Measurements from ENCODE around the gene FARP2. TPM values are rescaled to one million over a fixed set of nuclear protein-coding genes. Genes with fewer than 3 reads are reported as not detected.

Gene FARP2
- polyA plus RNA-seq, 12 donors: 30.2 to 179 (median 38.6) TPM

- no peak for DNase-seq
Measured at GRCh38 chr2:241485172-241485911, 129.3 kb downstream of the FARP2 start.

- DNase-seq: no peak
Measured at GRCh38 chr2:241489088-241489487, 133.0 kb downstream of the FARP2 start.

- no peak for DNase-seq
Measured at GRCh38 chr2:241489733-241490680, 133.9 kb downstream of the FARP2 start.

GRCh38 chr2:241490825-241491506 is 134.9 kb downstream of the FARP2 start:
- DNase-seq: no peak

- no peak for DNase-seq
Measured at GRCh38 chr2:241491549-241492173, 135.6 kb downstream of the FARP2 start.

- no peak for DNase-seq
Measured at GRCh38 chr2:241492174-241492565, 136.1 kb downstream of the FARP2 start.

- no peak for DNase-seq
Measured at GRCh38 chr2:241493092-241493491, 137.0 kb downstream of the FARP2 start.

- DNase-seq: no peak
Measured at GRCh38 chr2:241494311-241494908, 138.3 kb downstream of the FARP2 start.

DNA sequence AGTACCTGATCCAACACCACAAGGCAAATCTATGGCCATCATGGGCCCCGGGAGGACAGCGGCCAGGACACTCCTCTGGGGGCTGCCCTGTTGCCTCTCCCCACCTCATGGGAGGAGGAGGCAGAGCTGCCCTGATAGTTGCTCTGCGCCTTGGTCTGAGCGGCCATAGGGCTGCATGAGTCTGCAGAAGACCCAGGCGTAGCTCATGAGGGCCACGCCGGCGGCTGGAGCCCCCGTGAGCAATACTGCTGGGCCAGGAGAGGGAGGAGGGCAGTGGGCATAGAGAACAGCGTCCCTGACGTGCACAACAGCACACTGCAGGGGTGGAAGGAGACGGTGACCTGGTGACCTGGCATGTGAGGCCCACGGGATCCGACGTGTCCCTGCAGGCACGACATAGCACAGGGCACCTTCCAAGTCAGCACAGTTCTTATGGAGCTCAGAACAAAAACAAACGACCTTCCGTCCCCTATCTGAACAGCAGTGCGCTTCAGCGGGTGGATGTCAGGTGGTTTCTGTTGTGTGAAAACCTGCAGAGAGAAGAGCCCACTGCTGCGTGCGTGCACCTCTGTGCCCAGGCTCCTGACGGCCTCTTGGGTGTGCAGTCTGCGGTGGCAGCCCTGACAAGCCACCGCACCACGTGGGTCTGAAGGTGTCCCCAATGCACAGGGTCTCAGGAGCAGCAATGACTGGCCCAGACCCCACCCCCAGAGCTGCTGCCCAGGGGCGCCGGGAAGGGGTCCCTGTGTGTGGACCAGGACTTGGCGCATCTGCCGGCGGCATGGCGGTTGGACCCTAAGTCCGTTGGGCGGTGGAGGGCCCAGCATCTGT is 139.3 kb downstream of the FARP2 start:
- DNase-seq: no peak

DNA sequence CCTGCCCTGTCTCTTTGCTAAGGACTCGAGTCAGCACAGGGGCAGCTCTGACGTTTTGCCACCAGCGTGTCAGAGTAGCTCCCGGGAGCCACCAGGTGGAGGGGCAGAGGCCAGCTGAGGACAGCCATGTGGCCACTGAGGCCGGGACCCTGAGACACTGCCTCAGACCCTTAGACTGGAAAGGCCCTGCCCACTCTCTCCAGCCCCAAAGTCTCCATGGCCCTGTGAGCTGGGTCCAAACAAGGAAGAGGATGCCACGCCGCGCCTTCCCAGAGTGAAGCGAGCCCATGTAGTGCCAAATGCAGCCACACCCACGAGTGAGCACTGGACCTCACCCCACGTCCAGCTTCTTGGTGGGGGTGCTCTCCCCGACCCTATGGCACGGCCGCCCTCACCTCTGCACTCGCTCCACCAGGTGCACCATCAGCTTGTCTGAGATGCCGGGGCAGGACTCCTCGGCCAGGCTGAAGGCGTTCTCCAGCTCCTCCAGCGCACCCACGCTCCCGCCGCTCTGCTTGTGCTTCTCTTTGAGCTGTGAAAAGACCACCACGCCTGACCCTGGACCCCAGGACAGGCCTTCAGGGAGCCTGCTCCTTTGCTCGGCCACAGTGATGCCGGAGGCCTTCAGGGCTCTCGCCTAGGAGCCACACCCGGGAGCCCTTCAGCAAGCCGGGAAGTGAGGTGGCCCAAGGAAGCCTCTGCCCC is 140.1 kb downstream of the FARP2 start:
- DNase-seq: no peak

GRCh38 chr2:241496904-241497877 is 141.1 kb downstream of the FARP2 start:
- no peak for DNase-seq

- DNase-seq: no peak
Measured at GRCh38 chr2:241498115-241499070, 142.3 kb downstream of the FARP2 start.

DNA sequence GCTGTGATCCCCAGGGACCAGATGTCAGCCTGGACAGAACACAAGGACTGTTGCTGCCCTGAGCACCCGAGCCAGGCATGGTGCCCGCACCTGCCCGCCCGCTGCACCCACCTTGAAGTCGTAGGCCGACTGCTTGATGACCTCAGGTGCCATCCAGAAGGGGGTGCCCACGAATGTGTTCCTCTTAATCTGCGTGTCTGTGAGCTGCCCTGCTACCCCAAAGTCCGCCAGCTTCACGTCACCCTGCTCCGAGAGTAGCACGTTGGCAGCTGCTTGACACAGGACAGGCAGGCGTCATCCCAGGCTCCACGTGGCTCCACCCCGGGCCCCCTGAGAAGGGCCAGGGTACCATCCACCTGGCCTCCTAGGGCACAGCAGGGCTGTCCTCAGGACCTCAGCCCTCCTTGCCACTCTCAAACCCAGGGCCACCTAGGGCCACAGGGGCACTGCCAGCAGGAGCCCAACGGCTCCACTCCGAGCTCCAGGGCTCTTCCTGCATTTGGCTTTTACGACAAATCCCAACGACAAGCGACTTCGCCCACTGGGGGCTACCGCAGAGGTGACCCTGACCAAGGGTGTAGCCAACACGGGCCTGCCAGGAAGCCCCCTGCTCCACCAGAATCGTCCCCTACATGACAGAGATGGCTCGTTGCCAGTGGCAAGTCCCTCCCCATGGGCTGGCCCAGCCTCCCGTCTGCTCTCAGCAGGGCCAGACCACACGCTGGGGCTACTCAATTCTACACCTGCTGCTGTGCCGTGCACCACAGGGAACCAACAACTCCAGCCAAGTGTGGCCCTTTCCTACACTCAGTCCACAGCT is 143.3 kb downstream of the FARP2 start:
- no peak for DNase-seq

- DNase-seq: no peak
Measured at GRCh38 chr2:241500016-241500415, 143.9 kb downstream of the FARP2 start.

- DNase-seq: no peak
Measured at GRCh38 chr2:241500431-241500975, 144.4 kb downstream of the FARP2 start.

- no peak for DNase-seq
Measured at GRCh38 chr2:241501099-241501541, 145.0 kb downstream of the FARP2 start.
